Measurements from ENCODE around the gene DDX31. TPM values are rescaled to one million over a fixed set of nuclear protein-coding genes. Genes with fewer than 3 reads are reported as not detected.

Gene DDX31
- total and polyA plus RNA-seq, 2 donors: 9.9 to 11.8 TPM

DNA sequence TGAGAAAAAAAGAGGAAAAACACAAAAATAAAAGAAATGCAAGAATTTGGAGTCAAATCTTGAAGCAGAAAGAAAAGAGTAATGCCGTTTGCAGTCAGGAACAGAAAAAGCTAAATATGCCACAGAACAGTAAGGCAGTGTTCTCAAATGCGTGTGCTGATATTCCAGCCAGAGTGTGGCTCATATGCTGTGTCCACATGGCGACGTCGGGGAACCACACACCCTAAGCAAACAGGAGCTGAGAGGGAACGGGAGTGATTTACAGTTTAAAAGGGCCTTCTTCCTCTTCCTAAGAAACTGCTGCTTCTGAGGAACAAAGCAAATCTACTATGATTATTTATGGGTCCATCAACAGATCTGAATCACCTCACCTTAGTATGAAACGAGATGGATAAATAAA is 42.7 kb downstream of the DDX31 start:
- no peaks in the 10 kb centered on the region for H3K27me3 ChIP-seq (ENCODE audit: control insufficient read depth in 2 of 2, insufficient read depth in 1 of 2, low read length in 1 of 2)
- H3K36me3 ChIP-seq (ENCODE audit: control insufficient read depth in 2 of 2, insufficient read depth in 2 of 2, low read length in 1 of 2): peaks cover 29 to 34% of the 10 kb centered on the region in 2 donors
- H3K9me3 ChIP-seq (ENCODE audit: control insufficient read depth in 2 of 2, insufficient read depth in 1 of 2, low read length in 1 of 2): no peaks in the 10 kb centered on the region
- H3K27ac ChIP-seq (ENCODE audit: low read depth in 1 of 2, low read length in 1 of 2): no peak overlapping the region
- no peak for DNase-seq (ENCODE audit: low read depth in 6 of 9, low spot score in 9 of 9)
- no peaks in the 10 kb centered on the region for H3K4me1 ChIP-seq (ENCODE audit: control insufficient read depth in 2 of 2, insufficient read depth in 2 of 2, low read length in 2 of 2)
- no peak overlapping the region for H3K4me3 ChIP-seq (ENCODE audit: low read length in 2 of 2)
- 95% methylated on average over 7 of the region's 7 CpGs for WGBS

DNA sequence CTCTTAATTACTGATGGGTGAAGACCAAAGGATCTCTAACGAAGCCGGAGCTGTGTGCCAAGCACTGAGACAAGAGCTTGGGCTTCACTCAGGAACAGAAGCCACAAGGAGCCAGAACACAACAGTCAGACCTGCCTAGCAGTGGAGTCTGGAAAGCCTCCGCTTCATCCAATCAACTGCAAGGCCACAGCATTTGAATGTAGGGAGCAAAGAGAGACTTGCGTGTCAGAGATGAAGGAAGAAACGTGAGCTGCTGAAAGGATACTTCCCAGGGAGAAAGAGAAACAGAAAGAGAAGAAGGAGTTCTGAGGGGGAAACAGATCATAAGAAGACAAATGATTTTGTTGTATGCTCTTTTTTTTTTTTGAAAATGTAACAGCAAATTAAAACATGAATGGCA is 43.5 kb downstream of the DDX31 start:
- Histone ChIP-seq H3K9me3 (ENCODE audit: control insufficient read depth in 2 of 2, insufficient read depth in 1 of 2, low read length in 1 of 2) (no peaks in the 10 kb centered on the region), H3K36me3 (ENCODE audit: control insufficient read depth in 2 of 2, insufficient read depth in 2 of 2, low read length in 1 of 2) (peaks cover 29 to 32% of the 10 kb centered on the region in 2 donors), H3K4me3 (ENCODE audit: low read length in 2 of 2) (no peak overlapping the region), H3K27ac (ENCODE audit: low read depth in 1 of 2, low read length in 1 of 2) (no peak overlapping the region), H3K4me1 (ENCODE audit: control insufficient read depth in 2 of 2, insufficient read depth in 2 of 2, low read length in 2 of 2) (no peaks in the 10 kb centered on the region), H3K27me3 (ENCODE audit: control insufficient read depth in 2 of 2, insufficient read depth in 1 of 2, low read length in 1 of 2) (no peaks in the 10 kb centered on the region)
- DNase-seq (ENCODE audit: low read depth in 6 of 9, low spot score in 9 of 9): no peak
- 95% methylated on average over 5 of the region's 5 CpGs for WGBS

- Histone ChIP-seq H3K36me3 (ENCODE audit: control insufficient read depth in 2 of 2, insufficient read depth in 2 of 2, low read length in 1 of 2) (peaks cover 11 to 27% of the 10 kb centered on the region in 2 donors), H3K4me3 (ENCODE audit: low read length in 2 of 2) (no peak overlapping the region), H3K9me3 (ENCODE audit: control insufficient read depth in 2 of 2, insufficient read depth in 1 of 2, low read length in 1 of 2) (no peaks in the 10 kb centered on the region), H3K27ac (ENCODE audit: low read depth in 1 of 2, low read length in 1 of 2) (no peak overlapping the region), H3K4me1 (ENCODE audit: control insufficient read depth in 2 of 2, insufficient read depth in 2 of 2, low read length in 2 of 2) (no peaks in the 10 kb centered on the region), H3K27me3 (ENCODE audit: control insufficient read depth in 2 of 2, insufficient read depth in 1 of 2, low read length in 1 of 2) (no peaks in the 10 kb centered on the region)
- 93% methylated on average over 5 of the region's 5 CpGs for WGBS
- no peak for DNase-seq (ENCODE audit: low read depth in 6 of 9, low spot score in 9 of 9)
These were observed 47.6 kb downstream of the DDX31 start for GRCh38 chr9:132622159-132622558.

- Histone ChIP-seq H3K27me3 (ENCODE audit: control insufficient read depth in 2 of 2, insufficient read depth in 1 of 2, low read length in 1 of 2) (no peaks in the 10 kb centered on the region), H3K36me3 (ENCODE audit: control insufficient read depth in 2 of 2, insufficient read depth in 2 of 2, low read length in 1 of 2) (peaks cover 16 to 28% of the 10 kb centered on the region in 2 donors), H3K27ac (ENCODE audit: low read depth in 1 of 2, low read length in 1 of 2) (no peak overlapping the region), H3K4me1 (ENCODE audit: control insufficient read depth in 2 of 2, insufficient read depth in 2 of 2, low read length in 2 of 2) (no peaks in the 10 kb centered on the region), H3K4me3 (ENCODE audit: low read length in 2 of 2) (no peak overlapping the region), H3K9me3 (ENCODE audit: control insufficient read depth in 2 of 2, insufficient read depth in 1 of 2, low read length in 1 of 2) (no peaks in the 10 kb centered on the region)
- no peak for DNase-seq (ENCODE audit: low read depth in 6 of 9, low spot score in 9 of 9)
- WGBS: over 99% methylated on average over 5 of the region's 5 CpGs
These were observed 53.1 kb downstream of the DDX31 start for GRCh38 chr9:132616725-132617124.

DNA sequence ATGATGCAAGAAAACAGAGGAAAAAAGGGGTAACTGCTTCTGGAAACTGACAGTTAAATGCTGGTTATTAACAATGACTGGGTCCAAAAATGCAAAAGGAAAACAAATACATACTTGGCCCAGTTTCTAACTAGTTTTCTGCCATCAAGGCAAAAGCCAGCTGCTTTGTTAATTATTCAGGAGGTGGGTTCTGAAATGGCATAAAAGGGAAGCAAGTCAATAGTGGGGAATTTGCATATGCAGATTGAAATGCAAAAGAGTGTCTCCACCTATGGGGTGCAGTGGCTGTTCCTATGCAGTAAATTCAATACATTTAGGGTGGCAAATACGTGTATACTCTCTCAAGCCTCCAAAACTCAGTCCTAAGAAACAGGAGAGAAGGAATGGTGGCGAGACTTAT is 54.0 kb downstream of the DDX31 start:
- H3K9me3 ChIP-seq (ENCODE audit: control insufficient read depth in 2 of 2, insufficient read depth in 1 of 2, low read length in 1 of 2): no peaks in the 10 kb centered on the region
- H3K36me3 ChIP-seq (ENCODE audit: control insufficient read depth in 2 of 2, insufficient read depth in 2 of 2, low read length in 1 of 2): peaks cover 26 to 36% of the 10 kb centered on the region in 2 donors
- WGBS: 96% methylated on average over 2 of the region's 2 CpGs
- H3K27ac ChIP-seq (ENCODE audit: low read depth in 1 of 2, low read length in 1 of 2): no peak overlapping the region
- no peaks in the 10 kb centered on the region for H3K4me1 ChIP-seq (ENCODE audit: control insufficient read depth in 2 of 2, insufficient read depth in 2 of 2, low read length in 2 of 2)
- no peaks in the 10 kb centered on the region for H3K27me3 ChIP-seq (ENCODE audit: control insufficient read depth in 2 of 2, insufficient read depth in 1 of 2, low read length in 1 of 2)
- no peak overlapping the region for H3K4me3 ChIP-seq (ENCODE audit: low read length in 2 of 2)
- DNase-seq (ENCODE audit: low read depth in 6 of 9, low spot score in 9 of 9): no peak

DNA sequence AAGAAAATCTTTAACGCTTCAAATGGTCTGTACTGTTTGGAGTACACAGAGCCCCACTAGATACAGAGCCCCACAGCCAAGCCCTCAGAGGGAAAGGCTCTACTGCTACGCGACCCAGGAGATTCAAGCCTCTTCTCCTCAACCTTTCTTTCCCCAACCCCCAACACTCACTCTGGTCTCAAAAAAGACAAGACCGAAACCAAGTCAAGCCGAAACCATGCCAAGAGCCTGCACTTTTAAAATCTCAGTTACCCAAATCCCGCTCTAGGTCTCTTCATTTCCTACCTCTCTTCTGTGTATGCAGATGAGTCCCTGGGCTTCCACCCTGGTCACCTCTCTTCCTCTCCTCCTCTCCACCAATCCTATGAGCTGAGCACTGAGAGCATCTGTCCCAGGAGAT is 55.5 kb downstream of the DDX31 start:
- no peak overlapping the region for H3K27ac ChIP-seq (ENCODE audit: low read depth in 1 of 2, low read length in 1 of 2)
- H3K27me3 ChIP-seq (ENCODE audit: control insufficient read depth in 2 of 2, insufficient read depth in 1 of 2, low read length in 1 of 2): no peaks in the 10 kb centered on the region
- no peaks in the 10 kb centered on the region for H3K9me3 ChIP-seq (ENCODE audit: control insufficient read depth in 2 of 2, insufficient read depth in 1 of 2, low read length in 1 of 2)
- 81% methylated on average over 6 of the region's 6 CpGs for WGBS
- peaks cover 34 to 43% of the 10 kb centered on the region in 2 donors for H3K36me3 ChIP-seq (ENCODE audit: control insufficient read depth in 2 of 2, insufficient read depth in 2 of 2, low read length in 1 of 2)
- DNase-seq (ENCODE audit: low read depth in 6 of 9, low spot score in 9 of 9): no peak
- no peak overlapping the region for H3K4me3 ChIP-seq (ENCODE audit: low read length in 2 of 2)
- no peaks in the 10 kb centered on the region for H3K4me1 ChIP-seq (ENCODE audit: control insufficient read depth in 2 of 2, insufficient read depth in 2 of 2, low read length in 2 of 2)

GRCh38 chr9:132610661-132611060 is 59.1 kb downstream of the DDX31 start:
- Histone ChIP-seq H3K27me3 (ENCODE audit: control insufficient read depth in 2 of 2, insufficient read depth in 1 of 2, low read length in 1 of 2) (no peaks in the 10 kb centered on the region), H3K4me3 (ENCODE audit: low read length in 2 of 2) (no peak overlapping the region), H3K27ac (ENCODE audit: low read depth in 1 of 2, low read length in 1 of 2) (no peak overlapping the region), H3K9me3 (ENCODE audit: control insufficient read depth in 2 of 2, insufficient read depth in 1 of 2, low read length in 1 of 2) (no peaks in the 10 kb centered on the region), H3K4me1 (ENCODE audit: control insufficient read depth in 2 of 2, insufficient read depth in 2 of 2, low read length in 2 of 2) (no peaks in the 10 kb centered on the region), H3K36me3 (ENCODE audit: control insufficient read depth in 2 of 2, insufficient read depth in 2 of 2, low read length in 1 of 2) (peaks cover 31 to 41% of the 10 kb centered on the region in 2 donors)
- no peak for DNase-seq (ENCODE audit: low read depth in 6 of 9, low spot score in 9 of 9)
- 97% methylated on average over 12 of the region's 12 CpGs for WGBS

DNA sequence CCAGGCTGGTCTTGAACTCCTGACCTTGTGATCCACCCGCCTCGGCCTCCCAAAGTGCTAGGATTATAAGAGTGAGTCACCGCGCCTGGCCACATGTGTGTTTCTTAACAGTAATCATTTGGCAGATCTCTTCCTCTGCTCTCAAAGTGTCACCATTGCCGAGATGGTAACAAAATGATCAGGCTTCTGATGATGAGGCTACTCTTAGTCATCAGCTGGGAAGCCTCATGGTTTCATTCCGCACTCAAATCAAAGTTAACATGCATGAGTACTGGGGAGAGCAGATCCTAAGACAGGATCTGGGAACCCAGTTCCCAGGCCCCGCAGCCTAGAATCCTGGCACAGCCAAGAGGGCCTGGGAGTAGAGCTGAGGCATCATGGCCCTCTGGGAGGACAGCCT is 60.0 kb downstream of the DDX31 start:
- Histone ChIP-seq H3K27me3 (ENCODE audit: control insufficient read depth in 2 of 2, insufficient read depth in 1 of 2, low read length in 1 of 2) (no peaks in the 10 kb centered on the region), H3K4me3 (ENCODE audit: low read length in 2 of 2) (no peak overlapping the region), H3K9me3 (ENCODE audit: control insufficient read depth in 2 of 2, insufficient read depth in 1 of 2, low read length in 1 of 2) (no peaks in the 10 kb centered on the region), H3K36me3 (ENCODE audit: control insufficient read depth in 2 of 2, insufficient read depth in 2 of 2, low read length in 1 of 2) (peaks cover 33 to 41% of the 10 kb centered on the region in 2 donors), H3K4me1 (ENCODE audit: control insufficient read depth in 2 of 2, insufficient read depth in 2 of 2, low read length in 2 of 2) (no peaks in the 10 kb centered on the region), H3K27ac (ENCODE audit: low read depth in 1 of 2, low read length in 1 of 2) (no peak overlapping the region)
- whole genome bisulfite sequencing: 96% methylated on average over 7 of the region's 7 CpGs
- no peak for DNase-seq (ENCODE audit: low read depth in 6 of 9, low spot score in 9 of 9)

DNA sequence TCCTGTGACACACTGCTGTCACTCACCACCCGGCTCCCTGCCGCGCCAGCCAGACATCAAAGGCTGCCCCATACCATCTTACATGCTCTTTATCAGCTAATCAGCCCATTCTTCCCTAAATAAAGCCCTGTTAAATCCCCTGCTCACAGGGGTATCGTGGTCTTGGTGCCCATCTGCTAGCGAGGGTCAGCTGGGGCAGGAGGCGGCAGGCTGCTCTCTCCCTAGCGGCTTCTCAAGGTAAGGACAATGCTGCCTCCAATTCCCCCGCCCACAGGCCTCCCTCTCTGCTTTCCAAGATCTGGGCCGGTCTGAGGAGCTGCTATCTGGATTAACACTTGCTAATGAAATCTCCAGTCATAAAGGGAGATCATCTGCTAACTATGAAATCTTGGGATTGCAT is 60.6 kb downstream of the DDX31 start:
- H3K4me1 ChIP-seq (ENCODE audit: control insufficient read depth in 2 of 2, insufficient read depth in 2 of 2, low read length in 2 of 2): no peaks in the 10 kb centered on the region
- DNase-seq (ENCODE audit: low read depth in 6 of 9, low spot score in 9 of 9): no peak
- 98% methylated on average over 9 of the region's 9 CpGs for WGBS
- H3K27me3 ChIP-seq (ENCODE audit: control insufficient read depth in 2 of 2, insufficient read depth in 1 of 2, low read length in 1 of 2): no peaks in the 10 kb centered on the region
- H3K4me3 ChIP-seq (ENCODE audit: low read length in 2 of 2): no peak overlapping the region
- H3K36me3 ChIP-seq (ENCODE audit: control insufficient read depth in 2 of 2, insufficient read depth in 2 of 2, low read length in 1 of 2): peaks cover 33 to 44% of the 10 kb centered on the region in 2 donors
- H3K27ac ChIP-seq (ENCODE audit: low read depth in 1 of 2, low read length in 1 of 2): no peak overlapping the region
- no peaks in the 10 kb centered on the region for H3K9me3 ChIP-seq (ENCODE audit: control insufficient read depth in 2 of 2, insufficient read depth in 1 of 2, low read length in 1 of 2)

GRCh38 chr9:132606066-132606465 is 63.7 kb downstream of the DDX31 start:
- no peaks in the 10 kb centered on the region for H3K4me1 ChIP-seq (ENCODE audit: control insufficient read depth in 2 of 2, insufficient read depth in 2 of 2, low read length in 2 of 2)
- H3K27me3 ChIP-seq (ENCODE audit: control insufficient read depth in 2 of 2, insufficient read depth in 1 of 2, low read length in 1 of 2): no peaks in the 10 kb centered on the region
- peaks cover 21 to 44% of the 10 kb centered on the region in 2 donors for H3K36me3 ChIP-seq (ENCODE audit: control insufficient read depth in 2 of 2, insufficient read depth in 2 of 2, low read length in 1 of 2)
- 97% methylated on average over 6 of the region's 6 CpGs for WGBS
- no peak overlapping the region for H3K27ac ChIP-seq (ENCODE audit: low read depth in 1 of 2, low read length in 1 of 2)
- H3K9me3 ChIP-seq (ENCODE audit: control insufficient read depth in 2 of 2, insufficient read depth in 1 of 2, low read length in 1 of 2): no peaks in the 10 kb centered on the region
- H3K4me3 ChIP-seq (ENCODE audit: low read length in 2 of 2): no peak overlapping the region
- no peak for DNase-seq (ENCODE audit: low read depth in 6 of 9, low spot score in 9 of 9)
